ENCODE measurements around the gene AK5.
"Not testable (repeated sequence)": the region's sequence is repeated elsewhere in the genome, so short reads cannot be mapped to it uniquely, and the experiment has no call there.

Gene AK5

DNA sequence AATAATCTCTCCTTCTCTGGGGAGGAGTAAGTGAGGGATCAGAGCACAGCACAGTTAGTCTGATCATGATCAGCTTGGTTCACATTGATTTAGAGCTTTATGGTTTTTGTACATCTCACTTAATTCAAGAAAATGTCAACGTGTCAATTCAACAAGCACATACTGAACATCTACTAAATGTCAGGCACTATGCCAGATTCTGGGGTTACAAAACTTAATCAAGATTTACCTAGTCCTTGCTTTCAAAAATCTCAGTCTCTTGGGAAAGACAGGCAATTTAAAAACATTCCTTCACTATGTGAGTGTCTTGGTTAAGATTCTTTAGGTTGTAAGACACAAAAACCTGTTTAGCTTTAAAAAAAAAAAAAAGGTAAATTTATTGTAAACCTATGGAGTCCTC lies 181.4 kb downstream of the AK5 start:
- DNase-seq, result no peak

DNA sequence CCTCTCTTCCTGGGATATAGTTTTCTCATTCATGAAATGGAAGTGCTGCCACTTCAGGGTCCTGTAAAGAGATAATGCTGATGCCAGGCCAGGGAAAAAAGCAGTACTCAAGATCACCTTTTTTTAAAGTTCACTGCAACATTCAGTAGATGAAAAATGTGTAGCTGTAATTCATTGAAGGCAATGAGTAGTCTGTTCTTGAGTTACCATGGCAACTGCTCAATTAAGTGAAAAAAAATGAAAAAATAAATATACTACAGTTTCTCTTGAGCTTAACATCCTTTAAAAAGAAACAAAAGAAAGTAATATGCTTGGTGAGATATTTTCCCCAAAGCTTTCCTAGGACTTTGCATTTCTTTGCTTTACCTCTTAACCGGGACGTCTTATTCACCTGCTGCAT lies 183.3 kb downstream of the AK5 start:
- DNase-seq, result no peak

DNA sequence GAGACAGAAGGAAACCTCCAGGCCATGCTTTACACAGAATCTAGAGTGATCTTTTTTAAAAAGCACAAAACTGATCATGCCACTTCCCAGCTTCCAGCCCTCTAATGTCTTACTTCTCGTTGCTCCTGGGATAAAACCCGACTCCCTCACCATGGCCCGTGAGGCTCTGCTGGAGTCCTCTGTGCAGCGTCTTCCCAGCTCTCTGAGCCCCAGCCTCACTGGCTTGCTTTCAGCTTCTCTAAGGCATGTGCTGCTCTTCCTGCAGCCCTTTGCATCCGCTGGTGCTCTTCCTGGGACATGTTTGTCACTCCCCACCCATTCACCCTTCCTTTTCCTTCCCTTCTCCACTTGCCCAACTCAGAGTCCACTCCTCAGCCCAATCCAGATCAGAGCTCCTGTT lies 184.1 kb downstream of the AK5 start:
- DNase-seq, result no peak

DNA sequence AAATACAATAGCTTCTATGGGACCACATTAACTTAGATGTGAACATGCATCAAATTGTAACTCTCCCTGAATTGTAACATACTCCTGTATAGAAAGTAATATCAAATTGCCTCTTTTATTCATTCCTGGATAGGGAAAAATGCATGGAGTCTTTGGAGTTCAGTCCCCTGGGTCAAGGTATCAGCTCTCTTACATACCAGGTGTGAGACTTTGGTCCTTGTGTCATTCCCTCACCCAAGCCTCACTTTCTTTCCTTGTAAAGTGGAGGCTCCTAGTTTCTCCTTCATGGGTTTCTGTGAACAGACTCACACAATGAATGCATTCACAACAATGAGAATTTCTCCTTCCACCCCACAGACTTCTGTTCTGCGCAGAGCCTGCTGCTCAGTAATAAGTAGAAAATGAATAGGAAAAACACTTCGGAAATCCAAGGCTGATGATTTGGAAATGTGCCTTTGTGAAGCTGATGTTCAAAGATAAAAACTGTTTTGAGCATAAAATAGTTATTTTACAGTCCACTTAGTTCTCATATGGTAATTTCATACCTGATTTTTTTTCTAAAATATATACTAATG lies 185.3 kb downstream of the AK5 start:
- no peak for DNase-seq

DNA sequence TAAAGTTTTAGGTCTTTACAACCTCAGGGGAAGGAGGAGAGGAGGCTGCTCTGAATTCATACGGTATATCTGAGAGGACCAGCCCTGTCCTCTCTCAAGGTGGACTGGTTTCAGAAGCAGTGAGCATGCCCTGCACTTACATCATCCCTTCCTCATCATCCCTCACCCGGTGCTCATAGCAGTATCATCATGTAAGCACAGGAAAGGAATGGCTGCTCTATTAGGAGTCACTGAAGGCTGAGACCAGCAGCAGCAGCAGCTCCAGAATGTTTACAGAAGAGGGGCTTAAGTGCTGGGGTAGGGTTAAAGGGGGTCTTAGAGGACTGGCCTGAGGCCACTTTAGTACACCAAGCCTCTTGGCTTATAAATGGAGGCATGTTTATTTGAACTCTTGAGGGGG lies 185.9 kb downstream of the AK5 start:
- no peak for DNase-seq

DNA sequence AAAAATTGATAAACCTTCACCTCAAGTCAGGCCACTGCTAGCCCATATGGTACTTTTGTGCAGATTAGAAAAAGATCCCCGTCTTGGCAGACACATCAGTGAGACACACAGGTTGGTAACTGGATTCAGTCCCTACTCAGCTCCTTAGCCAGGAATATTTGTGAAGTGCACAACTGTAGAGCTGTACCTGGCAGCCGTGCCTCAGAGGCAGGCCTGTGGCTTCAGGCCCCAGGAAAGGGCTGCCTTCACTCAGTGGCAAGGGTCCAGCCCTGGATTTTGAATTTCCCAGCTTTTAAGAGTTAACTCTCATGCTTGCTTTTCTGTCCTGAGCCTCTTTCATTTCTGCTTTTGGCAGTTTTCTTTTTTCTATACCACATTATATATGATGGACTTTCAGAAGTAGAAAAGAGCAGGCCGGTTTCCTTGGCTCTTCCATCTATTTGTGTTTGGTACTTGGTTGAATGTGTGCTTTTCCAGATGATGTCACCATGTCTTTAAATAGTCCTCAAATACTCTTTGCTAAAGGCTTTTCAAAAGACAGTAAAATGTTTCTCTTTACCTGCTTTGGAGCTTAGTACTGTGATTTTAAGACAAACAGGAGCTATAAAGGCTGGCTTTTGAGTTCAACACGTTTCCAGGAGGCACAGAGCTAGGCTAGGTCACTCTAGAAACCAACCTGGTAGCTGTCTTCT lies 186.6 kb downstream of the AK5 start:
- no peak for DNase-seq

DNA sequence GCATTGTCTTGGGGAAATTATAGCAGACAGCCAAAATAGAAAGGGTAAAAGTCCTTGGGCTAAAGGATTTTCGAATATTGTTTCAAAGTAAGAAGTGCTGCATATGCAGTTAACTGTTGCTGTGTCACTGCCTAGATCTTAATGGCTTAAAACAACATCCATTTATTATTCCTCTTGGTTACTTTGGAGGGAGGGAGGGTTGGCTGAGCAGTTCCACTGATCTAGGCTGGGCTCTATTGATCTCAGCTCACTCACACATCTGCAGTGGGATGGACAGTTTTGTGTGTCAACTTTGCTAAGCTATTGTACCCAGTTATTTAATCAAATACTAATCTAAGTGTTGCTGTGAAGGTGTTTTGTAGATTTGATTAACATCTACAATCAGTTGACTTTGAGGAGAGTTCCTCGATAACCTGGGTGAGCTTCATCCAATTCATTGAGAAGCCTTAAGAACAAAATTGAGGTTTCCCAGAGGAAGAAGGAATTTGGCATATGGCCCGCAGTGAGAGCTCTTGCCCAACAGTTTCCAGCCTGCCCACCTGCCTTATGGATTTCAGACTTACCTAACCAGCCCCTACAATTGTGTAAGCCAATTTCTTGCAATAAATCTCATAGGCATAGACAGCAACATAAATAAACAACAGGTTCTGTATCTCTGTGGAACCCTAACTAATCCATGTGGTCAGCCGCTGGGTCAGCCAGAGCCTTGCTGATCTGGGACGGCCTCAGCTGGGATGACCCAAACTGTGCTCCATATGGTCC lies 187.3 kb downstream of the AK5 start:
- DNase-seq, result no peak

DNA sequence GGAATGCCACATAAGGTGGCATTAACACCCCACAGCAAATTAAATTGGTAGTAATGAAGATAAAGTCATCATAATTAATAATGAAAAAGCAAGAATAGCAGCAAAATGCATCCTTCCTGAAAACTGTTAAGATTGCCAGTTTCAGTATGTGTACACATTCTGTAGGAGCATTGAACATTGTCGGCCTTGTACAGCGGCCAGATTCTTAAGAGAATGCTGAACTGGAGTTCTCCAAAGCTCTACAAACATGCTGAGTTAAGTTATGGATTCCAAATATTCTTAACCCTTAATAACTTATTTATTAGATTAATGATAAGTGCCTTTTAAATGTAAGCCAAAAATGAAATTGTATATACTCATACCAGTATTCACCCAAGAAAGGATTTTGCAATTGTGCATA lies 189.9 kb downstream of the AK5 start:
- no peak for DNase-seq

DNA sequence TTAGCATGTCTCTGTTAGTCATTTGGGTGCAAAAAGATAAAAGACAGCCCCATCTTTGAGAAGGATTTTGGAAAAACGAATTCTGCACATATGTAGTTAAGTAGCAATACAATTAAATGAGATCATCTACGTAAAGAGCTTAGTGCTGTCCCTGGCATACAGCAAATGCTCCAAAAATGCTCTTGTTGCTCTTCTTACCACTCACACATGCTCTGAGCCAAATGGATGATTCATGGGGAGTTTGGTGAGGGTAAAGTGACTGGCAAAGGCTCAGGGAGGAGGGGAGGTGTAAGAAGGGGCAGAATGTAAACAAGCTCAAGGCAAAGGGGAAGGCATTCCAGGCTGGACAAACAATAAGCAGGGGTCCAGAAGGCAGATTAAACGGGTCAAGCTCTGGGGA lies 191.9 kb downstream of the AK5 start:
- DNase-seq, result no peak

DNA sequence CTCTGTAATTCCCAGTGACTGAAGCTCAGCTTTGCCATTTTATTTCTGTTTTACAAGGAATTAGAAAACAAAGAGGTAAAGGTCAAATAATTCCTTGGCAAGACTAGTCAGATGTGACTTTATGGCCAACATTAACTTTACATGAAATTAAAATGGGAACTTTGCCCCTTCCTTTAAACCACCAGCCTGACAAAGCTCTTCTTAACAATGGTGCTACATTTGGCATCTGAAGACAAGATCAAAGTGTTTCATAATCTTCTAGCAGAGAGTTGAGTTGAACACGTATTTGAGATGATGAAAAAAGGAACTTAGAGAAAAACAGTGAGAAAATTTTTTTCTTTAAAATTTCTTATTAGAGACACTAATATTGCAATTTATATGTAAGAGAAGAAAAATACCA lies 193.8 kb downstream of the AK5 start:
- no peak for DNase-seq

DNA sequence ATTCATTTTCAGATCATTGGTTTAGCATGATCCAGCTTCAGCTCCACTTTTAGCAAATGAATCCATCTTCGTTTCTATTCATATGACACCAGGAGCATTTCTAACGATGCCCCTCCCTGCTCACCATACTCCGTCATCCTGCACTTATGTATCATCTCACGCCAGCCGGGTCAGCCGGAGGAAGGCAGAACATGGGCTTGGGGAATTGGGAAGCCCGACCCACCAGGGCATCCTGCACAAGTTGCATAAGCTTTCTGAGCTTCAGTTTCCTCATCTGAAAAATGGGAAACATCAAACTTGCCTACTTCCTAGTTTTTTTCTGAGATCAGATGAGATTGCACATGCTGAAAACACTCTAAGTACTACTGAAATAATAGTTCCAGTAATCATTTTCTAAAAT lies 194.7 kb downstream of the AK5 start:
- no peak for DNase-seq

DNA sequence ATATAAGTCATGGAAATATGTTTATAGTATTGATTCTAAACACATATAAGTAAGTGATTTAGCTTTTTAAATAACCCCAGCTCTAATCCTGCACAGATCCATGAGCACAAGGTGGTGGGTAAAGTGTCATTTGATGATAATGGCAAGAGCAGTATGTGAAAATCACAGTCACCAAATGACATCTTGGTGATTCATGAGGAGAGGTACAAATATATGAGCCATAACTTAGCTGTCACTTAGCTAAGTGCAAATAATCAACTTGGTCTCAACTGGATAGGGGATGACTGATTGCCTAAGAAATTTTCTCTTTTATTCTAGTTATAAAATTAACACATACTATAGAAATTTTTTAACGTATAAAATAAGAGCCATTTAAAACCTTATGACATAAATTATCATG lies 202.5 kb downstream of the AK5 start:
- DNase-seq, result no peak

DNA sequence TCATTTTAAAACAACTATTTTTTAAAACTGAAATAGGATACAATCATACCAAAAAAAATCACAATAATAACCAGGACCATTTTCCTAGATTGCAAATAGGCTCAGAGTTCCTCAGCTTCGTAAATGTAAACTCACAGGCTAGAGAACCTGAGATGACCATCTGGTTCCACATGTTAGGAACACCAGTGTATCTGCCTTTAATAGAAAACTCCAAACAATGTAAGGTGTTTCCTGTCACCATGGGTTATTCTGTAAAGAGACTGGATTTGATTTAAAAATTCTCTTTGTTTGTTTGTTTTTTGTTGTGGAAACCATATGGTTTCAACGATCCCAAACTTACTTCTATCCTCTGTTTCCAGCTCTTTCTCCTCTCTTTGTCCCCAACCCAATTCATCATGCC lies 203.1 kb downstream of the AK5 start:
- DNase-seq, result no peak

DNA sequence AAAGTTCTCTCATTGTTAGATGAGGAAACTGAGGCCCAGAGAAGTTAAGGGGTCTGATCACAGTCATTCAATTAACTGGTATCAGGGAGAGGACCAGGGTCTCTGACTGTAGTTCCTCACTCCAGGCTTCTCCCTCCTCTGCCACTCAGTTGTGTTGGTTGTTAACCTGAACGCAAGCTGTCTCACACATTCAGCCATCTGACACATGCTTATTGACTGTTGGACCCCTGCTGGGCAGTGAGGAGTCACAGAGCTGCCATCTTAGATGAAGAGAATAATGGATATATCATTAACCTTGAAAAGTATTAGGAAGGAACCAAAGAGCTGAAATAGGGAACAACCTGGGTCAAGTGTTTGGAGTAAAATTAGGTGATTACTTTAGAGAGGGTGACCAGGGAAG lies 205.8 kb downstream of the AK5 start:
- no peak for DNase-seq

DNA sequence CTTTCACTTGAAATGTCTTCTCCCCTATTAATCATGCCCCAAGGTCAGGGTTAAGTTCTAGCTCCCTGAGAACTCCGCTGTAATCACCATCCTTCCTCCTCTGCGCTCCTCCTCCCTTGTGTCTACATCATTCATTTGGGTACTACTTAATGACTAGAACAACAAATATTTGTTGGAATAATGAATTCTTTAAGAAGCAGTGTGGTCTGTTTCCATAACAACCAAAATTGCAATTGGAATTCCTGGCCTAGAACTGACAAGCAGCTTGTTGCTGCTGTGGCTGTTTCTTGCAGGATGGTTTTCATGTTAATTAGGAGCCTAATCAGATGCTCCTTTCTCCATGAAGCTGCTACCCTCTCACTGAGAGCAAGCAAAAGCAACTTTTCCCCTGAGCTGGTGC lies 208.1 kb downstream of the AK5 start:
- no peak for DNase-seq

DNA sequence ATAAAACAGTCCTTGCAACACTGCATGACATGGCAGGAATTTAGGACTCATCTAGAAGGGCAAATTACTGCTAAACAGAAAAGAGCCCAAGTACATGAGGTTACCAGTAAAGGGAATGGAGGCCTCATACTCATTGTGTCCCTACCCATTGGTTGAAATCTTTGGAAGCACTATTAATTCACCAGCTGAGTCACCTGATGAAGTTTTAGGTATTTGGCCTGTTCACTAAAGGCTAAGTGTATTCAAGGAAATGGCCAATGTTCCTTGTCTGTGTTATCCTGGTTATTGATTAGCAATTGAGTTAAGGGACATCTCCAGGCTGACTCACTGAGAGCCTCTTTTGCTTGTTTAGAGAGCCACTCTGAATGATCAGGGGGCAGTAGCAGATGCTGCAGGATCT lies 212.2 kb downstream of the AK5 start:
- no peak for DNase-seq

DNA sequence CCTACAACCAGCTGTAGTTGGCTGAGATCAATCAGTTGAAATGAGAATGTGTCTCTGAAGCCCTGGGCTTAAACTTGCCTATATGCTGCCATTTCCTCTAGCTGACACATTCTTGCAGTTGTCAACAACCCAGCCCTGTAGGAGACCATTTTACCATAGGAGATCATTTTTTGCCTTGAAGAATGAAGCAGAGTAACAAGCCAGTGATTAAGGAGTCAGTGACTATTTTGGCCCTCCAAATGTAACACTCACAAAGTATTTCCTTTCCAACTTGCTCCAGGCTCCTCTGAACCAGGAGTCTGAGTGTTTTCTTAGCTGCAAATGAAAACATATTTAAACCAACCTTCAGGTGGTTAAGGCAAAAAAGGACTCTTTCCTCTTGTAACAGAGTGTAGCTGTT lies 217.1 kb downstream of the AK5 start:
- no peak for DNase-seq

DNA sequence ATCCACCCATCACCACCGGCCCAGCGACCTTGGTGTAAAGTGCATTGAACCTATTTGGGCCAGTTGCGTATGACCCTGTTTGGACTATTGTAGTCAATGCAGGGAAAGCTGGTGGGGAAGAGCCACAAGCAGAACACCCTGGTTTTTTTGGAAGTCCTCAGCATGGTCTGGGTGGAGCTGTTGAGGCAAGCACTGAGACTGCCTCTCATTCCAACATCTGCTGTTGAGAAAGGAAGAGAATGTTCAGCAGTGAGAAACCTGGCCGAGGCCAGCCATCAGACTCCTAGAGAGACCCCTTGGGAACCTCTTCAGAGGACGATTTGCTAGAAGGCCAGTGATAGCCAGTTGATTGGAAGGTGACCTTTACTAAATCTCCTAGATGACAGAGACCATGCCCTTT lies 217.6 kb downstream of the AK5 start:
- no peak for DNase-seq

DNA sequence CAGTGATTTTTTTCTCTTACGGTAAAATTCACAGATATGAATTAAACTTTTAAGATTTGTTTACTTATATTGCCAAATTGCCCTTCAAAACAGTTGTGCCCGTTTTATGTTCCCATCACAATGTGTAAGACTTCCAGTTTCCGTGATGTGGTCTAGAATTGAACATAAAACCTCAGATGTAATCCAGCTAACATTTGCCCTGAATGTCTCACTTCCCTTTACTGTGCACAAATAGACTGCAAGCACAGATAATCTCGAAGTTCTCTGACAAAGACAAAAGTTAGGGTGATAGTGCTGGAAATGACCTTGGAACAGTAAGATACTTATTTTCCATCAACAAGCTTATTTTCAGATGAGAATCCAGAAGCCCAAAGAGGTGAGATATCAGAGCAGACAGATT lies 223.2 kb downstream of the AK5 start:
- DNase-seq, result no peak

DNA sequence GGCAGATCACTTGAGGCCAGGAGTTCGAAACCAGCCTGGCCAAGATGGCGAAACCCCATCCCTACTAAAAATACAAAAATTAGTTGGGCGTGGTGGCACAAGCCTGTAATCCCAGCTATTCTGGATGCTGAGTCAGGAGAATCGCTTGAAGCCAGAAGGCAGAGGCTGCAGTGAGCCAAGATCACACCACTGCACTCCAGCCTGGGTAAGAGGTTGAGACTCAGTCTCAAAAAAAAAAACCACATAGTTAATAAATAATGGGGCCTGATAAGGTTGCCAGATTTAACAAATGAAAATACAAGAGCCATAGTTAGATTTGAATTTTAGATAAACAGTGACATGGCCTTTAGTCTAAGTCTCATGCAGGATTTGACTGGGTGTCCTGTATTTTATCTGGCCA lies 225.0 kb downstream of the AK5 start:
- no peak for DNase-seq

DNA sequence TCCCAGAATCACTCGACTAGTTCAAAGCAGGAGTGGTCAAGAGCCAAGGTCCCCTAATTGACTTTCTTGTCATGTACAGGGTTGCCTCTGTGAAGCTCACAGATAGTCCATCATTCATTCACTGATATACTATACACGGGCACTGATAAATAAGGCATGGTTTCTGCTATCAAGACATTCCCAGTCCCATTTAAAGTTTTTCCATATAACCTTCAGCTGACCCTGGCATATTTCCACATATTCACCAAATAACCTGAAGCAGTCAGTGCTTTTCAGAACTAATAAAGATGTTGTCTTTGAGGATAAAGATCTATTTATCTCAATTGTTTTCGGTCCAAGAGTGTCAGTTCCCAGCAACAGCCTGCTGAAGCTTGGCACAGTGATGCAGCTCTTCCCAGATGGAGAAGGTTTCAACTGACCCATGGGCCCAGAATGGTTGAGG lies 227.3 kb downstream of the AK5 start:
- DNase-seq, result no peak

DNA sequence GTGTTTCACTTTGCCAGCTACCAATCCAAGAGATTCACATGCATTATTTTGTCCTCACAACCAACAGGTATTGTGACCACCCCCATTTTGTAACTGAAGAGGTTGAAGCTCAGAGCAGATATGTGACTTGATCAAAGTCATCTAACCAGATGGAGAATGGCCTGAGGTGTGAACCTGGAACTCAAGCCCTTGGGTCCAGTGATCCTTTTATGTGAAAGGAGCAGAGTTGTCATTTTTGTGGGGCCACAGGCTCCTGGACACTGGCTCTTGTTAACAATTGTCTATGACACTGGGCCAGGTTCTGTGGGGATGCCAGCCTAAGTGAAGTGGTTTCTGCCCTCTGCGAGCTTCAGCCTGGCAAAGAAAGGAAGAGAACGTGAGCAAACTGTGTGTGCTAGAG lies 228.1 kb downstream of the AK5 start:
- no peak for DNase-seq

DNA sequence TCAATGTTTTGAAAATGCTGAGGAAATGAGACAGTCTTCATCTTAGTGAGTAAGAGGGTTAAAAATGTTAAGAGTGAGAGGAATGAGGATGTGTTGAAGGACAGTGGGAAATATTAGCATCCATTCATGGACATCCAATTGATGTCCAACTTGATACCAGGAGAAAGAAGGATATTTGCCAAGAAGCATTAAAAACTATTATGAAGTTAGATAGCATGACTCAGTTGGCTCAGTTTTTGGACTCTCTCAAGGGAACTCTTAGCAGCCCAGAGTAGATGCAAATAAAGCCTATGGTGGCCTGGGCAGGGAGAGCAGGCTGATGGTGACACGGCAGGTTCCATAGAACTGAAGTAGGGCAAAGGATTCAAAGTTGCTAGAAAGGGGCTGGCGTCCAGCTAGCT lies 229.6 kb downstream of the AK5 start:
- no peak for DNase-seq

DNA sequence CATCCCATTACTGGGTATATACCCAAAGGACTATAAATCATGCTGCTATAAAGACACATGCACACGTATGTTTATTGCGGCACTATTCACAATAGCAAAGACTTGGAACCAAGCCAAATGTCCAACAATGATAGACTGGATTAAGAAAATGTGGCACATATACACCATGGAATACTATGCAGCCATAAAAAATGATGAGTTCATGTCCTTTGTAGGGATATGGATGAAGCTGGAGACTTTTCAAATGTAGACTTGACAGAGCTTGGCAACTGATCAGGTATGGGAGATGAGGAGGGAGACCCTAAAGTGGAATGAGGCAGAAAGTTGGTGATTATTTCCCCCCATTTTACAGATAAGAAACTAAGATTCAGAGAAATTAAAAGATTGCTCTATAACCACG lies 230.8 kb downstream of the AK5 start:
- not testable (repeated sequence) for DNase-seq

Measured in stimulated activated naive CD4-positive, alpha-beta T cell treated with Interleukin-2 at 50 U/mL for 16 hours (primary cell).